HG03520 (cell line): Measurements from ENCODE around the gene PRDM1.

Experiments used
- ATAC-seq: cut with Tn5 transposase; IDR thresholded peaks from one replicate; pipeline ENCODE4 v1.9.1; 2021; ENCODE audit warnings: mild to moderate bottlenecking, moderate library complexity; ENCODE audit not compliant: unreplicated experiment

Gene PRDM1

DNA sequence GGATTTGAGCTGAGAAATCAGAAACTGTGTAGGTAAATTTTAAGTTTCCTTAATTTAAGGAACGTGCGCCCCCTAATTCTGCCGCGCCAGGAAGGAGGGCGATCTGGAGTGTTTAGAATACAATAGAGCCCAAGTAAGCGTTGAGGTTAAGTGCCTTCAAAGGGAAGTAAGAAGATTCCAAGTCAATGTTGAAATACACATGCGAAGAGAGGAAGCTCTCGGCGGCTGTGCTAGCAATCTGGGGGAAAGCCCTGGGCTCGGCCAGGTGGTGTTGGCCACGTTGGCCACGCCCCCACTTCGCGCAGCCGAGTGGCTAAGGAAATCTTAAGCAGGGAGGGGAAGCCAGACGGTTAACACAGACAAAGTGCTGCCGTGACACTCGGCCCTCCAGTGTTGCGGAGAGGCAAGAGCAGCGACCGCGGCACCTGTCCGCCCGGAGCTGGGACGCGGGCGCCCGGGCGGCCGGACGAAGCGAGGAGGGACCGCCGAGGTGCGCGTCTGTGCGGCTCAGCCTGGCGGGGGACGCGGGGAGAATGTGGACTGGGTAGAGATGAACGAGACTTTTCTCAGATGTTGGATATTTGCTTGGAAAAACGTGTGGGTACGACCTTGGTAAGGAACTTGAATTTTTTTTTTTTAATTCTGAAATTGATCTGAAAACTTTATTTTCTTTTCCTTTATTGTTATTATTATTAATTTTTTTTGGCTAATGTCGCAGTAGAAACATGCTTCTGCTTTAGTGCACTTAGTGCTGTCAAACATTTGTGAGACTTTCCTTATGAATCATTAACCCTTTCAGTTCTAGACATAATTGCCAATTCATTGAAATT lies at the start of gene PRDM1:
TSS of gene PRDM1 (plus strand) at position 353 of the 830 bp plus-strand sequence. CDS start at position 571, 218 bp downstream.
- peak; percentile 66 for ATAC-seq

DNA sequence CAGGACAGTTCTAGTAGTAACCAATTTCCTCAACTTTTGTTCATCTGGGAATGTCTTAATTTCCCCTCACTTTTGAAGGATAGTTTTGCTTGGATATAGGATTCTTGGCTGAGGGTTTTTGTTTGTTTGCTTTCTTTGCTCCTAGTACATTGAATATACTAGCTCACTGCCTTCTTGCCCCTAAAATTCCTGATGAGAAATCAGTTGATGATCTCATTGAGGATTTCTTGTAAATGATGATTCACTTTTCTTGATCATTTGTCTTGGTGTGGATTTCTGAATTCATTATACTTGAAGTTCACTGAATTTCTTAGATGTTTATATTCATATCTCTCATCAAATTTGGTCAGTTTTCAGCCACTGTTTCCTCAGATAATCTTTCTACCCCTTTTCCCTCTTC lies 49.1 kb upstream of the PRDM1 start:
- ATAC-seq, result no peak

DNA sequence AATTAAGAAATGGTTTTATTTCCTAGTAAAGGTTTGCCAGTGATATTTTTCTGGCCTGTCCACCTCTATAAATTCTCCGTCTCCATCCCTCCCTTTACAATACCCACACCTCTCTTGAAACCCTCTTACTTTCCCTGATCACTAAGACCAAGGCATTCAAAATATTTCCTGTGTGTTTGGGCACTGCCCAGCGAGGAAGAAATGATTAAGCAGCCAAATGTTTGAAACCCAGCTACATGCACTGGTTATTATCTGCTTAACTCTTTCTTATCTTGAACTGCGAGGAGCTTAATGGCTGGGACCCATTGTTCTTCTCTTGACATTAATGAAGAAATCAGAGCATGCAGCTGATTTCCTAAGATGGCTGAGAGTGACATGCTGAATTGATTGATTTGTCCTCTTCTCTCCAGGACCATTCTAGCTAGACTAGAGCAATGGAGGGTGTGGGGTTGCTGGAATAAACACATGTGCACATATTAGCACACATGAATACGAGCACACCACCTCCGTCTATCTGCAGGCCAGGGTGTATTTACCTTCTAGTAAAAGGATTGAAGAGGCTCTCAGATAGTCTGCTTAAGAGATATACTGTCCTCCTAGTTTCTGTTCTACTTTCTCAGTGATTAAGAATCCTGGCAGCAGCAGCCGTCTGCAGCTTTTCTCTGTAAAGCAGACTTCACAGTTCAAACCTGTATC lies 46.1 kb upstream of the PRDM1 start:
- no peak for ATAC-seq

DNA sequence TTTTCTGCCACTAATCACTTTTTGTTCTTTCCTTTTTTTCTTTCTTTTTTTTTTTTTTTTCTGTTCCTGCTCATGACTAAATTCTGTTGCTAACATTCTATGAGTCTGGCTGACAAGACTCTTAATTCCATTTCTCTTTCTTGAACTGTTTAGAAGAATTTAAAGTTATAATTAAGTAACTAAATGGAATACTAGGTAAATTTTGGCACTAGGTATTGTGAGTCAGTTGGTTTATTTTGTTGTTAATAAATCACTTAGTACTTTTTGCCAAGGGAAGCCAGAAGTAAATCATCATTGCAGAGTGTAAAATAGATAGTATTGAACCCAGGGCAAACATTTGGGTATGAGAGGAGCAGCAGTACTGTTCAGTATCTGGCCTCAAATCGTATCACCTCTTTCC lies 42.0 kb upstream of the PRDM1 start:
- no peak for ATAC-seq

DNA sequence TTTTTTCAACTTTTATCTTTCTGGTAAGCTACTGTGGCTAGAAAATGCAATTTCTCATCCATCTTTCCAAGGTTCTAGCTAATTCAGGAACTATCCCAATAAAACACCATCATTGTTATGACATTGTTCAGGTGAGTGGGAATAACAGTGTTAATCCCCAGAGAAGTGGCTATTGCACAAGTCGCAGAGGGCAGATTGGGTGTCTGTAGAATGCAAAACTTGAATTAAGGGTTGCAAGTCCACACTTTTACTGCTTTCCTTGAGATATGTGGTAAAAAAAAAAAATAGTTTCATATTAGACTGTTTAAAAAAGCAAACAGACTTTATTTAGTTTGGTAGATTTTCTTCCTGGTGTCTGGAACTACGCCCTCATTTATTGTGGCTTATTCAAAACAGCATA lies 41.1 kb upstream of the PRDM1 start:
- ATAC-seq, result no peak

DNA sequence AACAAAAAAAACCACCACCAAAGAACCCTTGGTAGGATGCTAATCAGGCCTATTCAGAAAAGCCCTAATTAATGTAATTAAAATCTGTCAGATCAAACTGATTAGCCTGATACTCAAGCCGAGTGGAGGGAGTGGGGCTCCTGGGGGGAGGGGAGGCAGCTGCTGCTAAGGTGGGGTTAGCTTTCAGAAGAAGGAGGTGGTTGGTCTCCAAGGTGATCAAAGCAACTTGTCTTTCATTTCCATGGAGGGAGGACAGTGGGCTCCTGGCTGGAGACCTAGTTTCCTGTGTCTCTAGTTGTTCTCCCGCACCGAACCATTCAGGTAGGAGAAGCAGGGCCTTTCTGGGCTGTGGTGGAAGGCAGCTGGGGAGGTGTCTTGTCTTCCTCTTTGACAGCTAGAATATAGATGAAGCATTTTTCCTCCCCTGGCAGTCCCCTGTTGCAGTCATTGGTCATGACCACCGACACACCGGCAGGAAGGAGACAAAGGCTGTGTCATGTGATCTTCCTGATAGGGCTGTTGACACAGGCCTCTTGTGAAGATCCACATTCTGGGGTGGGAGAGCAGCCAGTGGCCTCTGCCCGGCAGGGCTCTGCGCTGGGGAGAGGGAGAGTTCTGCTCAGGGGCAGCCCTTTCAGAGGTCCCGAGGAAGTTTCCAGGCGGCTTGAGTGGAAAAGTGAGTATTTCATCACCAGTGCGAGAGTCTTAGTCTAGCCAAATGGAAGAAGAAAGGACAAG lies 39.9 kb upstream of the PRDM1 start:
- no peak for ATAC-seq

DNA sequence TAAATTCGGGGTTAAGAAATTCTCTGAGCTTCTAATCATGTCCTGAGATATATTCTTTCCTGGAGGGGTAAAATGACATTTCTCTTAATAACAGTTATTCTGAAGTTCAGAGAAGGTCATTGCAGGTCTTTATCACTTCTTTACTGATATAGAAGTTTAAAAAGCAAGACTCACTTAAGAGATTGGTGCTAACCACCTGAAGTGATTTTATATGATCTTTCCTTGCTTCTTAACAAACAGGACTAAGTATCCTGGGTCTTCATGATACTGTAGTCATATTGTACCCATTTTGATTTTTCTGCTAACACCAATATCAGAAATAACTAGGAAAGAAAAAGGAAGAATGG lies 39.3 kb upstream of the PRDM1 start:
- ATAC-seq, result no peak

DNA sequence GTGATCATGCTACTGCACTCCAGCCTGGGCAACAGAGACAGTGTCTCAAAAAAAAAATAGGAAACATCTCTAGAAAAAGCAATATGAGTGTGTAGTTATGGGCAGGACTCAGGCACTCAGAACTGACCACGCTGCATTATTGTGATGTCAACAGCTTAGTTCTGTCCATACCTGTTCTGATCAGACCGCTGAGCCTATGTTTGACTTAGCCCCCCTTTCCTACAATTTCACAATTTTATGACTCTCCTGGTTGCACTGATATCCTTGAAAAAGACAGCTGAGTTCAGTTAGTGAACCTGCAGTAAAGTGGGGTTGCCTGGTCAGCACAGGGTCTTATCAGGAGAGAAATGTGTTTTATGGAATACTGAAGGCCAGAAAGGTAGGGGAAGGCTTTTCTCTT lies 37.8 kb upstream of the PRDM1 start:
- no peak for ATAC-seq

DNA sequence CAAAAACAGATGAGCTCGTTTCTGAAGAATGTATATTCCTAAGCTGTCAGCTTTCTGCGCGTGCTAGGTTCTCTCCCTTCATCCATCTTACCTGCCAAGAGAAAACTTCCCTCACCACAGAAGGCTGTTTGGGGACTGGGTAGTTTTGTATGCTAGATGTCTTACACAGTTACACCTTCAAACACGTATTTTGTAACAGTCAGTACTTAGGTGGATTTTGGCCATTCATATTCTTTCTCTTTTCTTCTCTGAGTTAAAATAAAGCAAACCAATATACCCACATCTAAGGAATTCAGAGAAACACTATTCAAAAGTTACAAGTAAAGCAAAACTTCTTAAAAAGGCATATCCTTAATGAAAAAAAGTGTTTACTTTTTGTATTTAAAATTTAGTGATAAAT lies 35.6 kb upstream of the PRDM1 start:
- no peak for ATAC-seq

DNA sequence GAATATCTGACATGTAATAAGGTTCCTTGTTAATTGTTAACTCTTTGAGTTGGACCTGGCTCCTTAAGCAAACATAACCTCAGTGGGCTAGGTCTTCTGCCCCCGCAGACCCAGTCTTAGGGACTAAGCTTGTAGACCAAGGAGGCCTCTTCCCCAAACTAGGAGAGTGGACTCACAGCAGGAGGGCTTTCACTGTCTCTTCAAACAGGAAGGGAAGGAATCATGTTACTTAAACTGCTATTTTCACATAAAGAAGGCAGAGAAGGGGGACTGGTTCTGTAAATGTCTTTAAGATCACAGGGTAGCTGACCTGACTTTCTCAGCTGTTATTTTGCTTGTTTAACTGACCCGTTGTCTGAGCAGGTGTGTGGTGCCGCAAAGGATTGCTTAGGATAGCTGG lies 34.9 kb upstream of the PRDM1 start:
- no peak for ATAC-seq

DNA sequence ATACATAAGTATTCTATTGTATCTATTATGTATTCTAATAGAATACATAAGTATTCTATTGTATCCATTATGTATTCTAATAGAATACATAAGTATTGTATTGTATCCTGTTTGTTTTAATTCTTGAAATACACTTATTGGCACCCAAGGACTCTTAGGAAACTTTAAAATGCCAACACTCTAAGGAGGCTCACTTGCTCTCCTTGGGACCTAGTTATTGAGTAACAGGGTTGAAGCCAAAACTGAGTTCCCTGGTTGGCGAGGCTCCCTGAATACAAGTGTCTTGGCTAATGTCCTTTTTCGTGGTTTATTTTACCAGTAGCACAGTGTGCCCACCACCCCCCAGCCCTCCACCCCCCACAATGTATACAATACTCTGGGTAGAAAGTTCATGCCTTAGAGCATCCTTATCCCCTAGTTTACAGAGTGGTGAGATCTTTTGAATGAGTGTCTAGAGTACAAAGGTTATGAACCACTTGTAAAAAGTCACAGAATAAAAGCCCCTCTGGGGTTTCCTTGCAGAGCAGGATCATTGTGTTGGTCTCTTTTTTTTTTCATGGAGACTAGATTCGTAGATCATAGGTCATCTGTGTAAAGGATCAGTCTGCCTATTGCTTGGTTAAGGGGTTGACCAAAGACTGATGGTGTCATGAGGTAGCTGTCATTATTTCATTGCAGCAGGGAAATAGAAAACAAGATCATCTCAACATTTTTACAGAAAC lies 32.5 kb upstream of the PRDM1 start:
- no peak for ATAC-seq

DNA sequence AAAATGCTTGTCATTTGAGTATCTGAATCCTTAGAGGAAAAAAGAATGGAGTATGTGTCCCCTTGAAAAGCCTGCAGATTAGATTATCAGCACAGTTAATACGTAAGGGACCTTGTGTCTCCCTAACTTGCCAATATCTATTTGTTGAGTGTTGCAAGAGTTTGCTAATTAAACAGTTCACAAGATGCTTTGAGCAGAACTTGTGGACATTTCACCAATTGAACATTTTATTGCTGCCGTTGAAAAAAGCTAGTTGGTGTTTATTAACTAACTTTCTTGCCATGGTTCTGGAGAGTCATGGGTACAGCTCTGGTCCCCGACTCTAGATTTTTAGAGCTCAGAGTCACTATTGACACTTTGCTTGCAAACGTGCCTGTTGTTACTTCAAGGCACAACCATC lies 30.6 kb upstream of the PRDM1 start:
- no peak for ATAC-seq

DNA sequence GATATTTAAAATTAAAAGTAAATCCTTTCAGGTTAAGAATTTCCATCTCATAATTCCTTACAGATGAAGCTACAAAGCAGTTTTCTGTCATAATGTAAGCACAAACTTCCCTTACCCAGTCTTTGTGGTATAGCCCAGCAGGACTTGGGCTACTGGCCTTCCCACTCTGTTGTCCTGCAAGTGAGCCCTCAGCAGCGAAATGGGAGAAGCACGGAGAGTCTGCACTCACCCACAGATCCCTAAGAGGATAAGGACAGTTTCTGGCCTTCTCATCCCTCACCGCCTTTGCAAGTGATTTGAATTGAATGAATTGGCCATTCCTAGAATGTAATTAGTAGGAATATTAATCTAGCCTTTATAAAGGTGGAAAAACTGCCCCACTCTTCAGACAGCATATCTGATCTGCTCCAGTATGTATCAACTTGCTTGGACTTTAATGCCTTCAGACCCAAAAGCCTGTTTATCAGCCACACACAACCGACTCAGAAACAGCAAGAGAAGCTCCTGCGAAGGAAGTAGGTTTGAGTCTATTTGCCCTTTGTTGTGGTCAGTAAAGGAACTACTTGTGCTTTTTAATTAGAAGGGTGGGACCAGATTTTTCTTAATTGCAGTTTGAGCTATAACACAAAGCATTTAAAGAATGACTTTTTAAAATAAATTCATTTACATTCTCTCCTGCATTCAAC lies 29.9 kb upstream of the PRDM1 start:
- ATAC-seq, result no peak

DNA sequence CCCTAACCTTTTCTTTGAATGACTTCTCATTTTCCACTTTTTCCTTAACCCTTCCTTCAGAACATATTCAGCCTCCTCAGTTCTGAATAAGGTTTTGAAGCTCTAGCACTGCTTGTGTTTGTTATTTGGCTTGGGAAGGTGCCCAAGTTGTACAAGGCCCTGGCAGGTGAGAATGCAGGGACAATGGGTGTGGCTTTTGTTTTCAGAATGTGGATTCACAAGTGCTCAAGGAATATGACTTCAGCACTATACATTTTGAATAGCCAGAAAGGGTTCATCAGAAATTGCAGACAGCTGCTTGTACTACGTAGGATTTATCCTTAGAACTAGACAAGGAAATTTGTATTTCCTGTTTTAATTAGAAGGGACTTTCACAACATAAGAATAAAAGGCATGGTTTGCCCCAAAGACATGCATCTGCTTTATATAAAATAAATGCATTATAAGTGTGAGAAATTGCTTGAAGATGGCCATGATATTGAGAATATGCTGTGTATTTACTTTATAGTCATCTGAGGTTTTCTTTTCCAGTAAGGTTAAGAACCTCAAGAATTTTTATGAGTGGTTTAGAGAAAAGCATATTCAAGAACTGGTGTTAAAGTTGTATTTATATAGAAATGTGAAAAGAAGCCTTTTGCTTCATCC lies 29.3 kb upstream of the PRDM1 start:
- no peak for ATAC-seq

DNA sequence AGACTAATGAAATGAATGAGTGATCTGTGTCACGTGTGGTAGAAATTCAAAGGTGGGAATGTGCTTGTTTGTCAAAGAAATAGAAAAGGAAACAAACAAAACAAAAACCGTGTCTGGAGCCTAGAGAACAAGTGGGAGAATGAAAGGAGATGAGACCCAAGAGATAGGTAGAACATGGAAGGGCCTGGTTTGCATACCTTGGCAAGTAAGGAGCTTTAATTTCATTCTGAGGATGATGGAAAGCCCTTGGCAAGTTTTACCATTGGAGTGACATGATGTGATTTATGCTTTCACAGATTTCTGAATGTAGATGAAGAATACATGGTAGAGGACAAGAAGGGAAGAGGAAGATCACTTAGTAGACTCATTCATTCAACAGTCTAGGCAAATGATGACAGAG lies 26.8 kb upstream of the PRDM1 start:
- ATAC-seq, result no peak

DNA sequence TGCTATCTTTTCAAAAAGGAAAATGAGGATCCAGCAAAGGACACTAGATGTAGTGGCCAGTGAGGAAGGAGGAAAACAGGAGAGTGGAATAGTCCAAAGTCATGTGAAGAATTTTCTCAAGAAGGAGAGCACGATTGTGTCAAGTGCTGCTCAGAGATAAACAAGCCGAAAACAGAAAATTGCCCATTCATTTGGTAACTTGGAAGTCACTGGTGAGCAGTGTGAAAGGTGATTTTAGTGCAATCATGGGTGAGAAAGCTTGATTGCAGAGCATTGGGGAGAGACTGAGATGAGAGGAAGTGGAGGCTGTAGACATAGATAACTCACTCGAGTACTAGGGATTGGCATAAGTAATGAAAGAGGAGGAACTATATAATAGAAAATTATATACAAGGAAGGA lies 26.0 kb upstream of the PRDM1 start:
- ATAC-seq, result no peak

DNA sequence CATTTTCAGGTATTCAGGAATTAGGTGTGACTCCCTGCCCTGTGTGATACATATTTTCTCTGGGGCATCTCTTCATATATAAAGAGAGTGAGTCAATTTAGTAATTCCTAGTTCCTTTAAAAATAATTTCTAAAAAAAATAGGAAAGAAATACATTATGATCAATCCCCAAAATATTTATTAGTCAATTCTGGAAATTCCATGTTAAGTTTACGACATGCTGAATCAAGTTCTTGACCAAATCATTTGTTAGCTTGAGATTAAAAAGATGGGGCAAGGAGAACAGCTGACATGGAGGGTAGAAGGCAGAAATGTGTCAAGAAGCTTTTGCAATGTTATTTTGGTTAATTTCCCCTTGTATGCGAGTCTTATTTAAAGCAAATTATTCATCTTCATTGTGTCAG lies 22.7 kb upstream of the PRDM1 start:
- ATAC-seq, result no peak

DNA sequence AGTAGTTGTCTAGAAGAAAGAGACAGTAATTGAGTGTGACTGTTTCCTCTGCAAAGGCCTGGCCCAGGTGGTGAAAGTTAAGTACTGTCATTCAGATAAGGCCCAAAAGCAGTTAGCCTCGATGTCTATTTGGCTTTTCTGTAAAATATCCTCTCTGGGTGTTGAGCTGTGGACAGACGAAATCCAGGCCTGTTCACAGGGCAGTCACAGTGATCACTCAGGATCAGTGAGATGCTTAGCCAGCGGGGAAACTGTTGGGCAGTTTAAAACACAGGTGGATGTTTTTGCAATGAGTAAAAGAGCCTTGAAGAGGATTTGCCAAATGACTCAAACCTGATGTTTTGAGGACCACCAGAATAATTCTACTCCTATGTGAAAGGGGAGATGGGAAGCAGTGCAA lies 22.0 kb upstream of the PRDM1 start:
- ATAC-seq, result no peak

DNA sequence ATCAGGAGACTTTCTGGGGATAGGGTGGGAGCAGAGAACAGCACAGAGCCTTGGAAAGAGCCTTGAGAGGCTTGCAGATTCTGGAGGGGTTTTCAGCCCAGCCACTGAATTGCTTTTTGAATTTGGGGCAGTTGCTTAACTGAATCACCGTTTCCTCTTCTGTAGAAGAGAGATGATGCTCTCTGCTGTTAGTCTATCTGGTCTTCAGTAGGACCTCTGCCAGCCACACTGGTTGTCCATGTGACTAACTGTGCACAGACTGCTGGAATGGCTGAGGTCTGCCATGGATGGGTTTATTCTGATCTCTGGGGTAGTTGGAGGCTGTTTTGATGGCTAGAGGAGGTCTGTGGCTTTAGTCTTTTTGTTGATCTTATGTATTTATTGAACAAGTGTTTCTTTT lies 21.4 kb upstream of the PRDM1 start:
- no peak for ATAC-seq

DNA sequence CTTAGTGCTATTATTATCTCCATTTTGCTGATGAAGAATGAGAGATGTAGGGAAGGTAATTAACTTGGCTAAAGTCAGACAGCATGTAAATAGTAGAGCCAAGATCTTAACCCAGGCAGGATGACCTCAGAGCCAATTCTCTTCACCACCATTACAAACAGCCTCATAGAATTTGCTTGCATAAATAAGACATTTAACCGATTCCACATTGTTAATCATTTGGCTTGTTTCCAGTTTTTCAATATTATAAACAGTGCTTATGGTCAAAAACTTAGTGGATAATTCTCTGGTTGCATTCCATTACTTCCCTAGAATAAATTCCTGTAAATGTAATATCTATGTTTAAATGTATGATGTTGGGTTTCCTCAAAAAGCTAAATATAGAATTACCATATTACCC lies 19.1 kb upstream of the PRDM1 start:
- ATAC-seq, result no peak
